ENCODE measurements around the gene KLHL26. TPM values are rescaled to one million over a fixed set of nuclear protein-coding genes. Genes with fewer than 3 reads are reported as not detected.

Gene KLHL26
- total RNA-seq, 2 experiments from 2014 or later, result 13.7 to 19.0 TPM

DNA sequence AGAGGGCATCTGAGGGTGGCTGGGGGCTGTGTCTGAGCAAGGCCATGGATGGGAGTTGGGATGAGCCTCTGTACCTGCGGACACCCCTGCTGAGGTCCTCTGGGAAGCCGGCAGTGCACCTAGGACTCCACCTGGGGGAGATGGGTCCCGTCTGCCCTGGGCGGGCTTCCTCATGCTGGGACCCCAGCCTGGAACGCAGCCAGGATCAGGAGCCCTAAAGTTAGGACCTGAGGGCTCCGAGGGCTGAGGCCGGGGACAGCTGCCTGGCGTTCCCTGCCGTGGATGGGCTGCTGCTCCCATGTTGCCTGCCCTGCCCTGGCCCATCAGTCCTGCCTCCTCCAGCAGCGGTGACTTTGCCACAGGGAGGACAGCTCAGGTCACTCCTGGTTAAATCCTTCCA, 72.7 kb downstream of the KLHL26 start:
- no peaks in the 10 kb centered on the region for H3K36me3 ChIP-seq (ENCODE audit: insufficient read depth, low read length)
- Mint-ChIP-seq H3K4me1 (ENCODE audit: low read depth) (peaks cover 15% of the 10 kb centered on the region), H3K27me3 (no peaks in the 10 kb centered on the region), H3K4me3 (no peak overlapping the region), H3K27ac (no peak overlapping the region), H3K9me3 (no peaks in the 10 kb centered on the region), H3K36me3 (ENCODE audit: low read depth) (no peaks in the 10 kb centered on the region)
- DNase-seq, result no peak
- intact Hi-C loops (cut with DNase I, micrococcal nuclease), result loop anchor here in 1 of 2 experiments (10.0 kb wide), 1 partner anchor 185 kb away; the partner anchor contains the start of gene ELL
- TF ChIP-seq, protein P1, sequence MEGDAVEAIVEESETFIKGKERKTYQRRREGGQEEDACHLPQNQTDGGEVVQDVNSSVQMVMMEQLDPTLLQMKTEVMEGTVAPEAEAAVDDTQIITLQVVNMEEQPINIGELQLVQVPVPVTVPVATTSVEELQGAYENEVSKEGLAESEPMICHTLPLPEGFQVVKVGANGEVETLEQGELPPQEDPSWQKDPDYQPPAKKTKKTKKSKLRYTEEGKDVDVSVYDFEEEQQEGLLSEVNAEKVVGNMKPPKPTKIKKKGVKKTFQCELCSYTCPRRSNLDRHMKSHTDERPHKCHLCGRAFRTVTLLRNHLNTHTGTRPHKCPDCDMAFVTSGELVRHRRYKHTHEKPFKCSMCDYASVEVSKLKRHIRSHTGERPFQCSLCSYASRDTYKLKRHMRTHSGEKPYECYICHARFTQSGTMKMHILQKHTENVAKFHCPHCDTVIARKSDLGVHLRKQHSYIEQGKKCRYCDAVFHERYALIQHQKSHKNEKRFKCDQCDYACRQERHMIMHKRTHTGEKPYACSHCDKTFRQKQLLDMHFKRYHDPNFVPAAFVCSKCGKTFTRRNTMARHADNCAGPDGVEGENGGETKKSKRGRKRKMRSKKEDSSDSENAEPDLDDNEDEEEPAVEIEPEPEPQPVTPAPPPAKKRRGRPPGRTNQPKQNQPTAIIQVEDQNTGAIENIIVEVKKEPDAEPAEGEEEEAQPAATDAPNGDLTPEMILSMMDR (IDR thresholded peaks at IDR 0.05), result no peak
- ChIA-PET POLR2A (no interaction called here), CTCF (no interaction called here)
- H3K27ac ChIP-seq (ENCODE audit: low read depth in 1 of 2, low read length in 2 of 2), result no peak overlapping the region
- H3K9me3 ChIP-seq (ENCODE audit: control insufficient read depth in 1 of 2, insufficient read depth in 1 of 2, low read length in 2 of 2), result no peaks in the 10 kb centered on the region
- H3K4me1 ChIP-seq (ENCODE audit: insufficient read depth, low read length), result peaks cover 18% of the 10 kb centered on the region
- no peaks in the 10 kb centered on the region for H3K27me3 ChIP-seq (ENCODE audit: control insufficient read depth in 1 of 2, insufficient read depth in 2 of 2, low read length in 2 of 2)
- H3K4me3 ChIP-seq (ENCODE audit: low read length), result no peak overlapping the region
- no peak for ATAC-seq (ENCODE audit: poor library complexity)

DNA sequence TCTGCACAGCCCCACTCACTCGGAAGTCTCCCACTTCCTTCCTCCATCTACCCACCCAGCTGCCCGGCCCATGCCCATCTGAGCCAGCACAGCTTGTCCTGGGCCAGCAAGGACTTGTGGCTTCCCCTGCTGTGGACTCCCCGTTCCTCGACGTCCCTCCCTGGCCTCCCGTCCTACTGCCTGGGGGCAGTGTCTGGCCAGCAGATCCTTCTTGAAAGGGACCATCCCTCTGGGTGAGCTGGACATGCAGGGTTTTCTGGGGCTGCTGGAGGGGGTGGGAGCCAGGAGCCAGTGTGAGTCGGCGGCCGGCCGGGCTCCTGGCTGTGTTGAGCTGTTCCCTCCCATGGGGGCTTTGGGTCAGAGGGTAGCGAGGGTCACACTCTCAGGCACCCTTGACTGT, 73.4 kb downstream of the KLHL26 start:
- Mint-ChIP-seq H3K4me3 (no peak overlapping the region), H3K9me3 (no peaks in the 10 kb centered on the region), H3K4me1 (ENCODE audit: low read depth) (peaks cover 17% of the 10 kb centered on the region), H3K27me3 (no peaks in the 10 kb centered on the region), H3K36me3 (ENCODE audit: low read depth) (no peaks in the 10 kb centered on the region), H3K27ac (no peak overlapping the region)
- Histone ChIP-seq H3K4me1 (ENCODE audit: insufficient read depth, low read length) (peaks cover 20% of the 10 kb centered on the region), H3K27me3 (ENCODE audit: control insufficient read depth in 1 of 2, insufficient read depth in 2 of 2, low read length in 2 of 2) (no peaks in the 10 kb centered on the region), H3K4me3 (ENCODE audit: low read length) (no peak overlapping the region), H3K36me3 (ENCODE audit: insufficient read depth, low read length) (no peaks in the 10 kb centered on the region), H3K9me3 (ENCODE audit: control insufficient read depth in 1 of 2, insufficient read depth in 1 of 2, low read length in 2 of 2) (no peaks in the 10 kb centered on the region), H3K27ac (ENCODE audit: low read depth in 1 of 2, low read length in 2 of 2) (no peak overlapping the region)
- POLR2A ChIA-PET, result no interaction called here
- CTCF ChIA-PET, result no interaction called here
- TF ChIP-seq, protein P1 (IDR thresholded peaks at IDR 0.05), result no peak
- intact Hi-C loops (cut with DNase I, micrococcal nuclease), result no loop called here
- no peak for DNase-seq
- no peak for ATAC-seq (ENCODE audit: poor library complexity)

- Histone ChIP-seq H3K27ac (ENCODE audit: low read depth in 1 of 2, low read length in 2 of 2) (no peak overlapping the region), H3K36me3 (ENCODE audit: insufficient read depth, low read length) (peaks cover 2% of the 10 kb centered on the region), H3K4me1 (ENCODE audit: insufficient read depth, low read length) (peaks cover 25% of the 10 kb centered on the region), H3K9me3 (ENCODE audit: control insufficient read depth in 1 of 2, insufficient read depth in 1 of 2, low read length in 2 of 2) (no peaks in the 10 kb centered on the region), H3K27me3 (ENCODE audit: control insufficient read depth in 1 of 2, insufficient read depth in 2 of 2, low read length in 2 of 2) (no peaks in the 10 kb centered on the region), H3K4me3 (ENCODE audit: low read length) (no peak overlapping the region)
- no peaks in the 10 kb centered on the region for H3K36me3 Mint-ChIP-seq (ENCODE audit: low read depth)
- ChIA-PET POLR2A (no interaction called here), CTCF (no interaction called here)
- no peaks in the 10 kb centered on the region for H3K27me3 Mint-ChIP-seq
- TF ChIP-seq, protein P1 (IDR thresholded peaks at IDR 0.05), result no peak
- H3K27ac Mint-ChIP-seq, result no peak overlapping the region
- H3K4me3 Mint-ChIP-seq, result no peak overlapping the region
- H3K9me3 Mint-ChIP-seq, result no peaks in the 10 kb centered on the region
- ATAC-seq (ENCODE audit: poor library complexity) (no peak), DNase-seq (no peak)
- H3K4me1 Mint-ChIP-seq (ENCODE audit: low read depth), result peaks cover 23% of the 10 kb centered on the region
- intact Hi-C loops (cut with DNase I, micrococcal nuclease), result no loop called here
Observed at GRCh38 chr19:18710996-18711751, 74.3 kb downstream of the KLHL26 start.
